ENCODE data around the gene IL12B.
"Not testable (repeated sequence)": the region's sequence is repeated elsewhere in the genome, so short reads cannot be mapped to it uniquely, and the experiment has no call there.

Gene IL12B

GRCh38 chr5:159317849-159318248, 12.4 kb downstream of the IL12B start:
- no peak for TF ChIP-seq POLR2AphosphoS5 (IDR thresholded peaks at IDR 0.05; ENCODE audit: low read depth, low read length)
- TF ChIP-seq PAX5 (IDR thresholded peaks at IDR 0.05; ENCODE audit: insufficient read depth, low read length, severe bottlenecking), result no peak
- no peak for TF ChIP-seq SPI1 (IDR thresholded peaks at IDR 0.05; ENCODE audit: low read depth, low read length)
- TF ChIP-seq TAF1 (IDR thresholded peaks at IDR 0.05; ENCODE audit: low read depth, low read length), result no peak
- TF ChIP-seq POU2F2 (IDR thresholded peaks at IDR 0.05; ENCODE audit: low read depth, low read length), result no peak
- FAIRE-seq, result no peak
- no peak for DNase-seq (ENCODE audit: insufficient read length, low spot score)

- peak; percentile 85 for FAIRE-seq
- DNase-seq (ENCODE audit: insufficient read length, low spot score), result no peak
- TF ChIP-seq POLR2AphosphoS5 (IDR thresholded peaks at IDR 0.05; ENCODE audit: low read depth, low read length) (no peak), PAX5 (IDR thresholded peaks at IDR 0.05; ENCODE audit: insufficient read depth, low read length, severe bottlenecking) (no peak), TAF1 (IDR thresholded peaks at IDR 0.05; ENCODE audit: low read depth, low read length) (no peak), POU2F2 (IDR thresholded peaks at IDR 0.05; ENCODE audit: low read depth, low read length) (no peak), POLR2A (IDR thresholded peaks at IDR 0.05; ENCODE audit: low read depth, low read length) (no peak), SPI1 (IDR thresholded peaks at IDR 0.05; ENCODE audit: low read depth, low read length) (no peak)
These were observed 13.5 kb downstream of the IL12B start for GRCh38 chr5:159316519-159317383.

GRCh38 chr5:159313197-159313596, 17.1 kb downstream of the IL12B start:
- TF ChIP-seq SPI1 (IDR thresholded peaks at IDR 0.05; ENCODE audit: low read depth, low read length), result no peak
- TF ChIP-seq PAX5 (IDR thresholded peaks at IDR 0.05; ENCODE audit: insufficient read depth, low read length, severe bottlenecking), result no peak
- no peak for TF ChIP-seq POLR2A (IDR thresholded peaks at IDR 0.05; ENCODE audit: low read depth, low read length)
- no peak for TF ChIP-seq POLR2AphosphoS5 (IDR thresholded peaks at IDR 0.05; ENCODE audit: low read depth, low read length)
- TF ChIP-seq POU2F2 (IDR thresholded peaks at IDR 0.05; ENCODE audit: low read depth, low read length), result no peak
- DNase-seq (ENCODE audit: insufficient read length, low spot score) (no peak), FAIRE-seq (no peak)

DNA sequence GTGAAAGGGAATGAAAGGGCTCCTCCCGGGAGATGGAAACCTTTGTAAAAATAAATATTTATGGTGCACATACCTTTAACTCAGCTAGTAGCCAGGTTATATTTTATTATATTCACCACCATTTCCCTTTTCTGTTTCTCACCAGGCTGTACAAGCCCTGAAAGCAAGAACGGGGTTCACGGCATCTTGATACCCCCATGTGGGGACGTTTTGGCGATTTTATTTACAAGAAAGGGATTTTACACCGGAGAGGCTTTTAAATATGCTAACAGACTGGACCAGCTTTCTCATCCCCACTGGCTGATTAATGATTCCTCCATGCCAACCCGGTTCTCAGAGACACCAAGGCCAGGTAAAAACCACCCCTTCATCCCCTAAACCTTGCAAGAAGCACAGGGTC, 19.2 kb downstream of the IL12B start:
- no peak for TF ChIP-seq SPI1 (IDR thresholded peaks at IDR 0.05; ENCODE audit: low read depth, low read length)
- DNase-seq (ENCODE audit: insufficient read length, low spot score), result no peak
- FAIRE-seq, result no peak

GRCh38 chr5:159310511-159310910, 19.8 kb downstream of the IL12B start:
- DNase-seq (ENCODE audit: insufficient read length, low spot score) (no peak), FAIRE-seq (no peak)
- TF ChIP-seq TAF1 (IDR thresholded peaks at IDR 0.05; ENCODE audit: low read depth, low read length) (no peak), POU2F2 (IDR thresholded peaks at IDR 0.05; ENCODE audit: low read depth, low read length) (no peak), SPI1 (IDR thresholded peaks at IDR 0.05; ENCODE audit: low read depth, low read length) (no peak), PAX5 (IDR thresholded peaks at IDR 0.05; ENCODE audit: insufficient read depth, low read length, severe bottlenecking) (no peak), POLR2A (IDR thresholded peaks at IDR 0.05; ENCODE audit: low read depth, low read length) (no peak), POLR2AphosphoS5 (IDR thresholded peaks at IDR 0.05; ENCODE audit: low read depth, low read length) (no peak)

GRCh38 chr5:159309689-159310433, 20.4 kb downstream of the IL12B start:
- TF ChIP-seq POLR2AphosphoS5 (IDR thresholded peaks at IDR 0.05; ENCODE audit: low read depth, low read length) (no peak), POU2F2 (IDR thresholded peaks at IDR 0.05; ENCODE audit: low read depth, low read length) (no peak), TAF1 (IDR thresholded peaks at IDR 0.05; ENCODE audit: low read depth, low read length) (no peak), PAX5 (IDR thresholded peaks at IDR 0.05; ENCODE audit: insufficient read depth, low read length, severe bottlenecking) (no peak), SPI1 (IDR thresholded peaks at IDR 0.05; ENCODE audit: low read depth, low read length) (no peak), POLR2A (IDR thresholded peaks at IDR 0.05; ENCODE audit: low read depth, low read length) (no peak)
- DNase-seq (ENCODE audit: insufficient read length, low spot score), result no peak
- no peak for FAIRE-seq

DNA sequence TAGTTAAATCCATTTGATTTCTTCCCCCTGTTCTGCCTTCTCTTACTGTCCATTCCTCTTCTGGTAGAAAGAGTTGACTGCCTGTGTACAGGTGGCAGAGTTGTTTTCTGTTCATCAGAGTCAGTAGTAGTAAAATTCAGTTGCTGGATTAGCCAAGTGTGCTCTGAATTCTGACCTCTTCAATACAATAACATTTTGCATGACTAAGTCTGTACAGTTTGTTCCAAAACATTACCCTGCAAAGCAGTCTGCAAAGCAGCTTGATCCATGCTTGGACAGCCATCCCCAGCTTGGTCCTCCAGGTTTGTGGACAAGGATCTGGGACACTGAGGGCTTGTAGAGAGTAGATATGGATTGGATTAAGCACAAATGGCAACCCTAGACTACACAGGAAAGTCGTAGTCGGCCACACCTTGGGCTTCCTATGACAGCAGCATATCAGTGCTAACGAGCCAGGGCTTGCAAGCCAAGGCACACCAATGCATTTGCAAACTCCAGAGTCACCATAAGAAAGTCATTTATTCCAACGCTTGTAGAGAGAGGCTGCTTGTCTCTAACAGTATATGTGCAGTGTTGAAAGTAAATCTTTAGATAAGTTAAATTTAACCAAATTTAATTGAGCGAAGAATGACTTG, 25.2 kb downstream of the IL12B start:
- FAIRE-seq, result no peak

GRCh38 chr5:159303286-159303685, 27.0 kb downstream of the IL12B start:
- DNase-seq (ENCODE audit: insufficient read length, low spot score), result no peak
- TF ChIP-seq POU2F2 (IDR thresholded peaks at IDR 0.05; ENCODE audit: low read depth, low read length) (no peak), SPI1 (IDR thresholded peaks at IDR 0.05; ENCODE audit: low read depth, low read length) (peak; percentile 57)
- no peak for FAIRE-seq

More for the DNA sequence above, 25.2 kb downstream of the IL12B start:
- DNase-seq (ENCODE audit: insufficient read length, low spot score), result no peak
- no peak for TF ChIP-seq POU2F2 (IDR thresholded peaks at IDR 0.05; ENCODE audit: low read depth, low read length)
- TF ChIP-seq TAF1 (IDR thresholded peaks at IDR 0.05; ENCODE audit: low read depth, low read length), result no peak
- no peak for TF ChIP-seq POLR2AphosphoS5 (IDR thresholded peaks at IDR 0.05; ENCODE audit: low read depth, low read length)
- TF ChIP-seq PAX5 (IDR thresholded peaks at IDR 0.05; ENCODE audit: insufficient read depth, low read length, severe bottlenecking), result no peak
- TF ChIP-seq SPI1 (IDR thresholded peaks at IDR 0.05; ENCODE audit: low read depth, low read length), result no peak
- no peak for TF ChIP-seq POLR2A (IDR thresholded peaks at IDR 0.05; ENCODE audit: low read depth, low read length)

DNA sequence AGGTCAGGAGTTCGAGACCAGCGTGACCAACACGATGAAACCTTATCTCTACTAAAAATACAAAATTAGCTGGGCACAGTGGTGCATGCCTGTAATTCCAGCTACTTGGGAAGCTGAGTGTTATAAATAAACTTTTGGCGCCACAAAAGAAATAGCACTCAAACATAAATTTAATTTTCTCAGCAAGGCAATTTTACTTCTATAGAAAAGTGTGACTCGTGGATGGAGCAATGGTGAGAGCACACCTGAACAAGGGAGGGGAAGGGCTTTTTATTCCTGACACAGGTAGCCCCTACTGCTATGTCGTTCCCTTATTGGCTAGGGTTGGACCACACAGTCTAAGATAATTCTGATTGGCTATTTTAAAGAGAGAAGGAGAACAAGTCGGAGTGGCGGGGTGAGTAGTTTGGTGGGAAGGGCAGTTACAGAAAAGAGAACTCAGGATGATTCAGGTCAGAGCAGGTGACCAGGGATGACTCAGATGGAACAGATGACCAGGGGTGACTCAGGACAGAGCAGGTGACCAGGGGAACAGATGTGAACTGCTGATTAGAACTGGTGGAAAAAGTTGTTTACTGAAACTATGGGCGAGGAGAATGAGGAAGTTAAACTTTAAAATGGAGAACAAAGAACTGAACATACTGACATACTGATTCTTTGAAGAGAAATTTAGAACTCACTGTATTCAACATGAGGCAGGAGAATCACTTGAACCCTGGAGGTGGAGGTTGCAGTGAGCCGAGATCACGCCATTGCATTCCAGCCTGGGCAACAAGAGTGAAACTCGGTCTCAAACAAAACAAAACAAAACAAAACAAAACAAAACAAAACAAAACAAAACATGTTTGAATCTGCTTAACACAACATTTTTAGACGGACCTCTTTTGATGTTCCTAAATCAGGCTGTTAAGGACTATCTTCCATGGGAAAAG, 28.1 kb downstream of the IL12B start:
- DNase-seq (ENCODE audit: insufficient read length, low spot score); FAIRE-seq: not testable (repeated sequence)

Measured in GM12891 (cell line).